Central memory CD8-positive, alpha-beta T cell (primary cell): ENCODE data around the gene ADAMTS12.
"Not testable (repeated sequence)": the region's sequence is repeated elsewhere in the genome, so short reads cannot be mapped to it uniquely, and the experiment has no call there.

Experiments
- ATAC-seq: fragments of 150-1000 bp; cut with Tn5 transposase; replicated peaks from 2 replicates; pipeline ENCODE4 v1.10.0; 2022; ENCODE audit warnings: mild to moderate bottlenecking, moderate FRiP score, moderate number of reproducible peaks; ENCODE audit not compliant: poor library complexity, severe bottlenecking; ENCODE audit errors: extremely low read depth
- DNase-seq, 2 donors: peaks; one replicate each; pipeline ENCODE4 v3.0.0; 2021; ENCODE audit warnings: low spot score in 2 of 2
- H3K27ac Mint-ChIP-seq: one replicate; pipeline ENCODE4 v1.8.0; 2022; ENCODE audit warnings: low read depth, mild to moderate bottlenecking, moderate library complexity, mixed read lengths
- H3K27me3 Mint-ChIP-seq: one replicate; pipeline ENCODE4 v1.8.0; 2022; ENCODE audit warnings: mixed read lengths
- H3K36me3 Mint-ChIP-seq: one replicate; pipeline ENCODE4 v1.8.0; 2022; ENCODE audit warnings: mild to moderate bottlenecking, moderate library complexity, mixed read lengths; ENCODE audit not compliant: insufficient read depth
- H3K4me1 Mint-ChIP-seq: one replicate; pipeline ENCODE4 v1.8.0; 2022; ENCODE audit warnings: mixed read lengths
- H3K4me3 Mint-ChIP-seq: one replicate; pipeline ENCODE4 v1.8.0; 2022; ENCODE audit warnings: mild to moderate bottlenecking, moderate library complexity, mixed read lengths
- H3K9me3 Mint-ChIP-seq: one replicate; pipeline ENCODE4 v1.8.0; 2022; ENCODE audit warnings: mixed read lengths

Gene ADAMTS12

GRCh38 chr5:33929925-33930690 is 38.3 kb upstream of the ADAMTS12 start:
- Mint-ChIP-seq H3K4me1 (no peaks in the 10 kb centered on the region), H3K27ac (no peak overlapping the region), H3K9me3 (no peaks in the 10 kb centered on the region), H3K27me3 (peaks cover 28% of the 10 kb centered on the region), H3K36me3 (no peaks in the 10 kb centered on the region), H3K4me3 (no peak overlapping the region)
- DNase-seq (no peak), ATAC-seq (no peak)

GRCh38 chr5:33928283-33928682 is 36.5 kb upstream of the ADAMTS12 start:
- H3K36me3 Mint-ChIP-seq = no peaks in the 10 kb centered on the region
- no peak overlapping the region for H3K4me3 Mint-ChIP-seq
- peaks cover 40% of the 10 kb centered on the region for H3K27me3 Mint-ChIP-seq
- no peak for DNase-seq
- no peaks in the 10 kb centered on the region for H3K4me1 Mint-ChIP-seq
- ATAC-seq = no peak
- H3K27ac Mint-ChIP-seq = no peak overlapping the region
- H3K9me3 Mint-ChIP-seq = no peaks in the 10 kb centered on the region

- DNase-seq (no peak), ATAC-seq (no peak)
- Mint-ChIP-seq H3K27ac (no peak overlapping the region), H3K27me3 (peaks cover 45% of the 10 kb centered on the region), H3K9me3 (no peaks in the 10 kb centered on the region), H3K4me1 (no peaks in the 10 kb centered on the region), H3K4me3 (no peak overlapping the region), H3K36me3 (no peaks in the 10 kb centered on the region)
Measured at GRCh38 chr5:33927685-33928084, 35.9 kb upstream of the ADAMTS12 start.

GRCh38 chr5:33925278-33925677 is 33.5 kb upstream of the ADAMTS12 start:
- no peaks in the 10 kb centered on the region for H3K4me1 Mint-ChIP-seq
- DNase-seq = no peak

GRCh38 chr5:33921002-33921401 is 29.2 kb upstream of the ADAMTS12 start:
- peaks cover 19% of the 10 kb centered on the region for H3K9me3 Mint-ChIP-seq
- no peaks in the 10 kb centered on the region for H3K4me1 Mint-ChIP-seq
- no peak overlapping the region for H3K27ac Mint-ChIP-seq
- H3K36me3 Mint-ChIP-seq = peaks cover 2% of the 10 kb centered on the region
- DNase-seq = no peak
- H3K4me3 Mint-ChIP-seq = no peak overlapping the region
- H3K27me3 Mint-ChIP-seq = peaks cover 85% of the 10 kb centered on the region
- no peak for ATAC-seq

More at GRCh38 chr5:33925278-33925677, 33.5 kb upstream of the ADAMTS12 start:
- H3K9me3 Mint-ChIP-seq = no peaks in the 10 kb centered on the region
- no peak overlapping the region for H3K27ac Mint-ChIP-seq
- H3K4me3 Mint-ChIP-seq = no peak overlapping the region
- no peak for ATAC-seq
- peaks cover 2% of the 10 kb centered on the region for H3K36me3 Mint-ChIP-seq
- H3K27me3 Mint-ChIP-seq = peaks cover 52% of the 10 kb centered on the region

GRCh38 chr5:33914844-33915243 is 23.1 kb upstream of the ADAMTS12 start:
- H3K4me1 Mint-ChIP-seq, ATAC-seq, H3K4me3 Mint-ChIP-seq, H3K27ac Mint-ChIP-seq, H3K36me3 Mint-ChIP-seq, DNase-seq: not testable (repeated sequence)
- peaks cover 29% of the 10 kb centered on the region for H3K9me3 Mint-ChIP-seq
- peaks cover 46% of the 10 kb centered on the region for H3K27me3 Mint-ChIP-seq

- not testable (repeated sequence) for H3K27ac Mint-ChIP-seq, DNase-seq, H3K36me3 Mint-ChIP-seq, H3K4me1 Mint-ChIP-seq, ATAC-seq, H3K4me3 Mint-ChIP-seq
- Mint-ChIP-seq H3K27me3 (peaks cover 37% of the 10 kb centered on the region), H3K9me3 (peaks cover 39% of the 10 kb centered on the region)
Measured at GRCh38 chr5:33906248-33906647, 14.5 kb upstream of the ADAMTS12 start.

- peaks cover 39% of the 10 kb centered on the region for H3K9me3 Mint-ChIP-seq
- no peak overlapping the region for H3K27ac Mint-ChIP-seq
- no peaks in the 10 kb centered on the region for H3K4me1 Mint-ChIP-seq
- H3K36me3 Mint-ChIP-seq = no peaks in the 10 kb centered on the region
- no peak for ATAC-seq
- no peak for DNase-seq
- H3K4me3 Mint-ChIP-seq = no peak overlapping the region
- peaks cover 37% of the 10 kb centered on the region for H3K27me3 Mint-ChIP-seq
Measured at GRCh38 chr5:33905381-33905780, 13.6 kb upstream of the ADAMTS12 start.

- ATAC-seq = no peak
- H3K36me3 Mint-ChIP-seq = no peaks in the 10 kb centered on the region
- no peak overlapping the region for H3K4me3 Mint-ChIP-seq
- peaks cover 16% of the 10 kb centered on the region for H3K27me3 Mint-ChIP-seq
- H3K4me1 Mint-ChIP-seq = no peaks in the 10 kb centered on the region
- no peak overlapping the region for H3K27ac Mint-ChIP-seq
- H3K9me3 Mint-ChIP-seq = peaks cover 31% of the 10 kb centered on the region
- DNase-seq = no peak
Measured at GRCh38 chr5:33903118-33903517, 11.3 kb upstream of the ADAMTS12 start.

GRCh38 chr5:33901156-33901555 is 9.4 kb upstream of the ADAMTS12 start:
- H3K9me3 Mint-ChIP-seq = peaks cover 18% of the 10 kb centered on the region
- no peaks in the 10 kb centered on the region for H3K36me3 Mint-ChIP-seq
- no peak overlapping the region for H3K27ac Mint-ChIP-seq
- no peaks in the 10 kb centered on the region for H3K4me1 Mint-ChIP-seq
- H3K4me3 Mint-ChIP-seq = no peak overlapping the region
- ATAC-seq = no peak
- no peak for DNase-seq
- H3K27me3 Mint-ChIP-seq = peaks cover 32% of the 10 kb centered on the region

GRCh38 chr5:33894566-33894965 is 2.8 kb upstream of the ADAMTS12 start:
- no peak overlapping the region for H3K27ac Mint-ChIP-seq
- no peak overlapping the region for H3K4me3 Mint-ChIP-seq
- no peaks in the 10 kb centered on the region for H3K9me3 Mint-ChIP-seq
- H3K36me3 Mint-ChIP-seq = no peaks in the 10 kb centered on the region
- H3K27me3 Mint-ChIP-seq = peaks cover 64% of the 10 kb centered on the region
- no peaks in the 10 kb centered on the region for H3K4me1 Mint-ChIP-seq
- ATAC-seq (no peak), DNase-seq (no peak)

- no peak overlapping the region for H3K27ac Mint-ChIP-seq
- H3K9me3 Mint-ChIP-seq = no peaks in the 10 kb centered on the region
- ATAC-seq = no peak
- no peaks in the 10 kb centered on the region for H3K36me3 Mint-ChIP-seq
- peaks cover 75% of the 10 kb centered on the region for H3K27me3 Mint-ChIP-seq
- H3K4me1 Mint-ChIP-seq = no peaks in the 10 kb centered on the region
- H3K4me3 Mint-ChIP-seq = no peak overlapping the region
- DNase-seq = no peak
Measured at GRCh38 chr5:33892620-33893137, 889 bp upstream of the ADAMTS12 start.

- ATAC-seq (no peak), DNase-seq (no peak)
- H3K27me3 Mint-ChIP-seq = peaks cover 63% of the 10 kb centered on the region
- H3K4me3 Mint-ChIP-seq = peak overlapping the region; percentile 34
- H3K9me3 Mint-ChIP-seq = no peaks in the 10 kb centered on the region
- no peaks in the 10 kb centered on the region for H3K36me3 Mint-ChIP-seq
- no peaks in the 10 kb centered on the region for H3K4me1 Mint-ChIP-seq
- H3K27ac Mint-ChIP-seq = no peak overlapping the region
Measured at GRCh38 chr5:33891446-33891787, 373 bp downstream of the ADAMTS12 start.
